Colonic mucosa (tissue), 4 donors: ENCODE measurements around the gene SERP1. TPM values are rescaled to one million over a fixed set of nuclear protein-coding genes. Genes with fewer than 3 reads are reported as not detected.

Experiments used
- DNase-seq: peaks from one replicate; pipeline ENCODE4 v3.0.0-alpha.2; 2020
- H3K27ac ChIP-seq: fragments of 200-600 bp; one replicate; pipeline ENCODE4 v1.8.0; 2021
- H3K27me3 ChIP-seq: fragments of 200-600 bp; one replicate; pipeline ENCODE4 v1.8.0; 2021
- H3K36me3 ChIP-seq: fragments of 200-600 bp; one replicate; pipeline ENCODE4 v1.8.0; 2021
- H3K4me1 ChIP-seq: fragments of 200-600 bp; one replicate; pipeline ENCODE4 v1.8.0; 2021; ENCODE audit warnings: mild to moderate bottlenecking
- H3K4me3 ChIP-seq: fragments of 200-600 bp; one replicate; pipeline ENCODE4 v1.8.0; 2021
- H3K9ac ChIP-seq, 2 donors: one replicate each; pipeline ENCODE4 v1.7.0; 2013; ENCODE audit warnings: control low read depth in 2 of 2, low read depth in 2 of 2, low read length in 2 of 2
- H3K9me3 ChIP-seq: fragments of 200-600 bp; one replicate; pipeline ENCODE4 v1.8.0; 2021
- CTCF ChIP-seq: fragments of 200-600 bp; IDR thresholded peaks from one replicate; pipeline ENCODE4 v1.8.0; 2022; ENCODE audit warnings: antibody characterized with exemption, mild to moderate bottlenecking
- intact Hi-C: fragments of 100-400 bp; cut with DNase I; formaldehyde crosslinking; loops from one replicate; pipeline ENCODE4 v1.14.1; 2022
- total RNA-seq, 2 donors: library from RNA; stranded (reverse); fragmentation: NEBNext Ultra II Directional in 1 of 2; extraction: Animal tissue kit (Norgen Biotek cat#: 25700) in 1 of 2; gene quantifications; one replicate each; pipeline ENCODE4 v1.2.1, GENCODE V29; 2021
- donor health status: healthy.
- donor health status: DM: no; HTN: no; CAD: no.
- donor health status: DM: no; HTN: no; CAD: no.

The SERP1 gene
- 100 to 1,000 TPM; 113 to 153 TPM for total RNA-seq

- intact Hi-C loops: loop anchor here (10.0 kb wide), 1 partner anchor 158 kb away; the partner anchor contains the start of gene ERICH6
- DNase-seq: peak; percentile 99
- no peak for TF ChIP-seq CTCF
- no peaks in the 10 kb centered on the region for H3K9me3 ChIP-seq
- H3K4me1 ChIP-seq: no peaks in the 10 kb centered on the region
- peak within 1 kb of the TSS; percentile 99 for H3K27ac ChIP-seq
- H3K36me3 ChIP-seq: no peaks in the 10 kb centered on the region
- peak within 1 kb of the TSS; percentile 87 to 97 for H3K9ac ChIP-seq
- H3K27me3 ChIP-seq: no peaks in the 10 kb centered on the region
- H3K4me3 ChIP-seq: peak within 1 kb of the TSS; percentile 87
Measured at GRCh38 chr3:150546226-150547044, at the start of gene SERP1, which contains the start of gene EIF2A. TSS of gene SERP1 (minus strand) at chr3:150546496. CDS start at chr3:150546135, 361 bp downstream. TSS of gene EIF2A (plus strand) at chr3:150546787. CDS start at chr3:150546803, 16 bp downstream.

GRCh38 chr3:150594150-150594549 is 47.9 kb upstream of the SERP1 start:
- no peak overlapping the region for H3K4me3 ChIP-seq
- no peak for DNase-seq
- H3K27me3 ChIP-seq: no peaks in the 10 kb centered on the region
- intact Hi-C loops: no loop called here
- H3K9me3 ChIP-seq: no peaks in the 10 kb centered on the region
- no peak overlapping the region for H3K27ac ChIP-seq
- no peak for TF ChIP-seq CTCF
- no peaks in the 10 kb centered on the region for H3K36me3 ChIP-seq
- no peak overlapping the region for H3K9ac ChIP-seq
- no peaks in the 10 kb centered on the region for H3K4me1 ChIP-seq

GRCh38 chr3:150589759-150590158 is 43.5 kb upstream of the SERP1 start:
- no peaks in the 10 kb centered on the region for H3K4me1 ChIP-seq
- intact Hi-C loops: no loop called here
- H3K9ac ChIP-seq: no peak overlapping the region
- no peak for TF ChIP-seq CTCF
- DNase-seq: no peak
- H3K27me3 ChIP-seq: no peaks in the 10 kb centered on the region
- no peaks in the 10 kb centered on the region for H3K36me3 ChIP-seq
- no peak overlapping the region for H3K27ac ChIP-seq
- H3K4me3 ChIP-seq: no peak overlapping the region
- H3K9me3 ChIP-seq: no peaks in the 10 kb centered on the region

- Histone ChIP-seq H3K27ac (no peak overlapping the region), H3K9ac (no peak overlapping the region), H3K36me3 (no peaks in the 10 kb centered on the region), H3K4me3 (no peak overlapping the region), H3K27me3 (no peaks in the 10 kb centered on the region), H3K4me1 (no peaks in the 10 kb centered on the region), H3K9me3 (no peaks in the 10 kb centered on the region)
- no peak for TF ChIP-seq CTCF
- no peak for DNase-seq
- intact Hi-C loops: no loop called here
Measured at GRCh38 chr3:150588027-150588830, 41.9 kb upstream of the SERP1 start.

GRCh38 chr3:150583028-150583427 is 36.7 kb upstream of the SERP1 start:
- Histone ChIP-seq H3K4me1 (no peaks in the 10 kb centered on the region), H3K36me3 (peaks cover 11% of the 10 kb centered on the region), H3K9ac (no peak overlapping the region), H3K27ac (no peak overlapping the region), H3K27me3 (no peaks in the 10 kb centered on the region), H3K4me3 (no peak overlapping the region), H3K9me3 (no peaks in the 10 kb centered on the region)
- no peak for DNase-seq
- intact Hi-C loops: no loop called here
- TF ChIP-seq CTCF: no peak
